ENCODE measurements around the gene TYMP.
"Not testable (repeated sequence)": the region's sequence is repeated elsewhere in the genome, so short reads cannot be mapped to it uniquely, and the experiment has no call there.

TYMP gene

DNA sequence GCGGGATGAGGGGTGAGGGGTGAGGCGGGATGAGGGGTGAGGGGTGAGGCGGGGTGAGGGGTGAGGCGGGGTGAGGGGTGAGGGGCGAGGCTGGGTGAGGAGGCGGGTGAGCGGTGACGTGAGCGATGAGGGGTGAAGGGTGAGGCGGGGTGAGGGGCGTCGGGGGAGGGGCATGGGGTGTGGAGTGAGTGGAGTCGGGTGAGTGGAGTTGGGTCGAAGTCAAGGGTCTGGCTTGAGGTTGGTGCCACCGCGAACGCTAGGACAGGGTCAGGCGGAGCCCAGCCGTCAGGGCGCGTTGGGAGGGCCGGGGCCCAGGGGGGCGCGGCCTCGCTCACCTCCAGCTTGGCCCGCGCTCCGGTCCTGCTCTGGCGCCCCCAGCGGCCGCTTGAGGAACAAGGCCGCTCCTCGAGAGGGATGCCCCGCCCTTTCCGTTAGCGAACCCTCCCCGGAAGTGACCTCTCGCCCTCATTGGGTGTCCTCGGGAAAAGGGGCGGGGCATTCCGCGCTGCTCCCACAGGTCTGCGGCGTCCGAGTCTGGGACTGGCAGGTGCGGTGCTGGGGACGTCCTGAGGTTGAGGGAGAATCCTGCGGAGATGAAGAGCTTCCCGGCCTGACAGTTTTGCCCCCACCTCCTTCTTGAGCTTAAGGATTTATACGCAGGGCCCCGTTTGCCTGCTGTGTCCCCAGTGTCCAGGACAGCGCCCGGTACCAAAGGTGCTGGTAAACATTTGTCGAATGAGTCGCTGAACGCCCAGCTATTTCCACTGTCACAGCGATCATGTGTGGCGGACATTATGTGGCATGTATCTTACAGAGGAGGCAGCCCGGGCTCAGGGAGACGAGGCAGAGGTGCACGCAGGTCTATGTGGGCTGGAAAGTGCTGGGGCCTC lies 33.0 kb upstream of the TYMP start, which contains the start of gene SYCE3:
TSS of gene SYCE3 (minus strand) at position 397 of the 890 bp plus-strand sequence. CDS start 6,514 bp downstream, outside the sequence.
- DNase-seq (ENCODE audit: low read depth): peak; percentile 86

DNA sequence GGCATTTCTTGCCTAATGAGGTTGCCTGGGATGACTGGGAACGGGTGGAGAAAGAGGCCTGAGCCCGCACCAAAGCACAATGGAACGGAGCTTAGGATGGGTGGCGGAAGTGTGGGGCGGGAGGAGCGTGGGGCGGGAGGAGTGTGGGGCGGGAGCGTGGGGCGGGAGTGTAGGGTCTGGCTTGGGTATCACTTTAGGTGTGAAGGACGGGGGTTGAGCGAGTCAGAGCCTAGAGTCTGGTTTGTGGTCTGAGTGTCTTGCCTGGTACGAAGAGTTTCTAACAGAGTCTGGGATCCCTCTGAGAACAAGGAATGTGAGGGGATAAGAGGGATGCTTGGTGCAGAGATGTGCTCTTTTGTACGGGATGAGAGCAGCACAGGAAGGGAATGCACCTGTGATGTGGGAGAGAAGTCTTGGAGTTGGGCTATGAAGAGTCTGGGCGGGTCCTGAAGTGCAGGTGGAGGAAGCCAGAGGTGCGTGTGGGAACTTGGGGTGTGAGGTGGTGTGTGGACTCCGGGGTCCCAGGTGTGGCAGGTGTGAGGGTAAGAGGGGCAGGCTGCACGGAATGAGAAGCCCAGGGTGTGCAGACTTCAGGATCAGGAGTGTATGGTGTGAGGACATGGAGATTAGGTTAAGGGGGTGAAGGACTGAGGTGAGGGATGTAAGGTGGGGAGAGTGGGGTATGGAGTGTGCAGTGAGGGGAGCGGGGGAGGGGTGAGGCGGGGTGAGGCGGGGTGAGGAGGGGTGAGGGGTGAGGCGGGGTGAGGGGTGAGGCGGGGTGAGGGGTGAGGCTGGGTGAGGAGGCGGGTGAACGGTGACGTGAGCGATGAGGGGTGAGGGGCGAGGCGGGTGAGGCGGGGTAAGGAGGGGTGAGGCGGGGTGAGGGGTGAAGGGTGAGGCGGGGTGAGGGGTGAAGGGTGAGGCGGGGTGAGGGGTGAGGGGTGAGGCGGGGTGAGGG lies 31.9 kb upstream of the TYMP start:
- no peak for DNase-seq (ENCODE audit: low read depth)

DNA sequence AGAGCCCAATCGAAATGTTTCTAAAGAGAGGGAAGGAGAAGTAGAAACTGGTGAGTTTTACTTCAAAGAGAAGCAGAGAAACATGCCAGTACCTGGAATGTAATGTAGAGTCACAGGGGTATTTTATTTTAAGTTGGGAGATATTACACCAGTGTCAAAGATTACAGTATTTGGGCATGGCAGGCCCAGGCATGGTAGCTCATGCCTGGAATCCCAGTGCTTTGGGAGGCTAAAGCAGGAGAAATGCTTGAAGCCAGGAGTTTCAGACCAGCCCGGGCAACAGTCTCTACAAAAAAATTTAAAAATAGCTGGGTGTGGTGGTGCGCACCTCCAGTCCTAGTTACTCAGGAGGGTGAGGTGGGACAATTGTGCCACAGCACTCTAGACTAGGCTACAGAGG lies 30.2 kb upstream of the TYMP start:
- no peak for DNase-seq (ENCODE audit: low read depth)

DNA sequence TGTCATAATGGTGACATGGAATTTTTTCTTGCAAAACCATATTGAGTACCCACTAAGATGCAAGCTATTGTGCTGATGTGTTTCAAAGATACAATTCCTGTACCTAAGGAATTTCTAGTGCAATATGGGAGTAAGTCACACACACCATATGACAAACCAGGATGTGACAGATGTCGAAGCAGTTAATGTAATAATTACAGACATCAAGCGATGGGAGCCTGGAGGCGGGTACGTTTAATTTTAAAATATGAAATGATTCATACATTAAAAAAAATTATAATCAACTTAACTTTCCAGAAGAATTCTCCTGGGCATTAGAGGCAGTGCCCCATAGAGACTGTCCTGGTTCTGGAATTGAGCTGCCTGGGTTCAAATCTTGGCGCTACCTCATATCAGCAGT lies 26.9 kb upstream of the TYMP start:
- DNase-seq (ENCODE audit: low read depth): no peak

- no peak for DNase-seq (ENCODE audit: low read depth)
These were observed 23.5 kb upstream of the TYMP start for GRCh38 chr22:50553310-50553709.

GRCh38 chr22:50551160-50551752 lies 21.4 kb upstream of the TYMP start:
- DNase-seq (ENCODE audit: low read depth): no peak

- DNase-seq (ENCODE audit: low read depth): no peak
These were observed 20.6 kb upstream of the TYMP start for GRCh38 chr22:50550395-50550794.

- no peak for DNase-seq (ENCODE audit: low read depth)
These were observed 19.3 kb upstream of the TYMP start for GRCh38 chr22:50548921-50549790.

- DNase-seq (ENCODE audit: low read depth): no peak
These were observed 18.5 kb upstream of the TYMP start for GRCh38 chr22:50548040-50548920.

- no peak for DNase-seq (ENCODE audit: low read depth)
These were observed 17.6 kb upstream of the TYMP start for GRCh38 chr22:50547263-50547985.

GRCh38 chr22:50546326-50547262 lies 16.8 kb upstream of the TYMP start:
- no peak for DNase-seq (ENCODE audit: low read depth)

DNA sequence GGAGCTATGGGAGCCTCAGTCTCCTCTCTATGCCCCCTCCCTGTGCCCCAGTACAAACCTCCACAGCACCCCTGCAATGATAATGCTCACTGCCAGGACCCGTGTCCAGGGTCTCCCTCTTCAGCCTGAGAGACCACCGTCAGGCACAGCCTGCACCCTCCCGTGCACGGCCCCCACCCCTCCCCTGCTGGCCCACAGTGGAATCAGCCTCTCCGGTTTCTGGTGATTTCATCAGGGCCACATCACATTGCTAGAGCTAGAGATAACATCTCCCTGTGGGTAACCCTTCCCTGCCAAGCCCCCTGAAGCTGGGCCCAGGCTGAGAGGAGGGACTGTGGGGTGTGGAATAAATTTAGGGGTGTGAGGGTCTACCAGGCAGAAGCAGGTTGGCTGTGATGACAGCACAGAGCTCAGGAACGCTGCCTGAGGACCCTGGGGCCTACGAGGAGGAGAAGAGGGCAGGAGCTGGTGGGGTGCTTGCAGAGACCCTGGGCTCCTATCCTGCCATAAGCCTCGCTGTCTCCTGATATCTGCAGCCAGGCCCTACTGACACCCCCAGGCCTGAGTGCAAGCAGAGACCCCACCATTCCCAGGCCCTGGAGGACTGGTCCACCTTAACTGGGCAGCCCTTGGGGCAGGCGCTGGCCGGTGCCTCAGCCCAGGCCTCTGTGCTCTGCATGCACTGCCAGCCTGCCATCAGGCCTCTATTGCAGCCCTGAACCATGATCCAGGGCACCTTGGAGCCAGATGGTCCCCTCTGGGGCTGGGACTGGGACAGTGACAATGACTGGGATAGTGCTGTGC lies 15.9 kb upstream of the TYMP start, which contains the start of gene KLHDC7B:
TSS of gene KLHDC7B (plus strand) at position 378 of the 804 bp plus-strand sequence. CDS start at position 723, 345 bp downstream.
- DNase-seq (ENCODE audit: low read depth): no peak

DNA sequence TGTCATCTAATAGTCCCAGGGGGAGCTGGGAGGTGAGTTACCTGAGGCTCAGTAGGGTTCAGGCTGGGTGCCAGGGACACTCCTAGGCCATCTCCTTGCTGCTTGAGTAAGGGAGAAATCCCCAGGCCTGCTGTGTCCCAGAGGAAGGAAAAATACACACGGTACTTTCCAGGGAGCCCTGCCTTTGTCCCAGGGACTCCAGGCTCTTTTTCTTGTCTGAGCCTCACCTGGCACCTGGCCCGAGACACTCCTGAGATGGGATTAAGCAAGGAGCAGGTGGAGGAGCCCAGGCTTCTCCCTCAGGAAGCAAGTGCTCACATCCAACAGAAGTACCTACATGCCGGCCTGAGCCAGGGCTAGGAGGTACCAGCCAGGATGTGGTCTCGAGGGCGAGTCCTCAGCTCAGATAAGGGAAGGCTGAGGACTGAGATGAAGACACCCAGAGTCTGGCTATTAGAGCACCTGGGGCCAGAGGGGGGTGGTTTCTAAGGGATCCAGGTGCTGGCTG lies 15.0 kb upstream of the TYMP start:
- no peak for DNase-seq (ENCODE audit: low read depth)

GRCh38 chr22:50544078-50544745 lies 14.4 kb upstream of the TYMP start:
- DNase-seq (ENCODE audit: low read depth): no peak

- no peak for DNase-seq (ENCODE audit: low read depth)
These were observed 12.7 kb upstream of the TYMP start for GRCh38 chr22:50542416-50542927.

GRCh38 chr22:50541667-50542026 lies 11.8 kb upstream of the TYMP start:
- DNase-seq (ENCODE audit: low read depth): not testable (repeated sequence)

All from CMK (cell line).